Measurements from ENCODE around the gene CSF1. TPM values are rescaled to one million over a fixed set of nuclear protein-coding genes. Genes with fewer than 3 reads are reported as not detected.

CSF1 gene
- total and polyA plus RNA-seq, 2 of the 13 experiments (the other 11 are each of a cell fraction or from before 2014, with no cell fraction given), result 4.6 to 13.3 TPM

DNA sequence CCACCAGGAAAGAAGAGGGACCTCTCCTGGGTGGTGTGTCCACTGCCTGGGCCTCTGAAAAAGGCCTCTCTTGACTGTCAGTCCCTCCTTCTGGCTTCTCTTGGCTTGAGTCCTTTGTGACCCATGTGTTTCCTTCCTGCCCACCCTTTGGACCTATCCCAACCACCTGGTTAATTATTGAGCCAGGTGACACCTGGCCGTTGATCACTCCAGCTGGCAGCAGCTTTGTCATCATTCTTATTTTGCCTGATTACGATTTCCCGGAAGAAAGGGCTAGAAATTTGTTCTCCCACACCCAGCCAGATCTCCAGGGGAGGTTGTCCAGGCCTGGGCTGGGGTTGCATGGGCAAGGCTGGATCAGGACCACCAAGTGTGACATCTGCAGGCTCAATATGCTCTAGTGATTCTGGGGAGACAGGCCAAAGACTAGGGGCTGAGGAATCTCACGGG lies 24.8 kb downstream of the CSF1 start (continued):
- TF ChIP-seq, protein P1, sequence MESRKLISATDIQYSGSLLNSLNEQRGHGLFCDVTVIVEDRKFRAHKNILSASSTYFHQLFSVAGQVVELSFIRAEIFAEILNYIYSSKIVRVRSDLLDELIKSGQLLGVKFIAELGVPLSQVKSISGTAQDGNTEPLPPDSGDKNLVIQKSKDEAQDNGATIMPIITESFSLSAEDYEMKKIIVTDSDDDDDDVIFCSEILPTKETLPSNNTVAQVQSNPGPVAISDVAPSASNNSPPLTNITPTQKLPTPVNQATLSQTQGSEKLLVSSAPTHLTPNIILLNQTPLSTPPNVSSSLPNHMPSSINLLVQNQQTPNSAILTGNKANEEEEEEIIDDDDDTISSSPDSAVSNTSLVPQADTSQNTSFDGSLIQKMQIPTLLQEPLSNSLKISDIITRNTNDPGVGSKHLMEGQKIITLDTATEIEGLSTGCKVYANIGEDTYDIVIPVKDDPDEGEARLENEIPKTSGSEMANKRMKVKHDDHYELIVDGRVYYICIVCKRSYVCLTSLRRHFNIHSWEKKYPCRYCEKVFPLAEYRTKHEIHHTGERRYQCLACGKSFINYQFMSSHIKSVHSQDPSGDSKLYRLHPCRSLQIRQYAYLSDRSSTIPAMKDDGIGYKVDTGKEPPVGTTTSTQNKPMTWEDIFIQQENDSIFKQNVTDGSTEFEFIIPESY (CRISPR knock-in tag; IDR thresholded peaks at IDR 0.05), result no peak
- TF ChIP-seq, protein P2, sequence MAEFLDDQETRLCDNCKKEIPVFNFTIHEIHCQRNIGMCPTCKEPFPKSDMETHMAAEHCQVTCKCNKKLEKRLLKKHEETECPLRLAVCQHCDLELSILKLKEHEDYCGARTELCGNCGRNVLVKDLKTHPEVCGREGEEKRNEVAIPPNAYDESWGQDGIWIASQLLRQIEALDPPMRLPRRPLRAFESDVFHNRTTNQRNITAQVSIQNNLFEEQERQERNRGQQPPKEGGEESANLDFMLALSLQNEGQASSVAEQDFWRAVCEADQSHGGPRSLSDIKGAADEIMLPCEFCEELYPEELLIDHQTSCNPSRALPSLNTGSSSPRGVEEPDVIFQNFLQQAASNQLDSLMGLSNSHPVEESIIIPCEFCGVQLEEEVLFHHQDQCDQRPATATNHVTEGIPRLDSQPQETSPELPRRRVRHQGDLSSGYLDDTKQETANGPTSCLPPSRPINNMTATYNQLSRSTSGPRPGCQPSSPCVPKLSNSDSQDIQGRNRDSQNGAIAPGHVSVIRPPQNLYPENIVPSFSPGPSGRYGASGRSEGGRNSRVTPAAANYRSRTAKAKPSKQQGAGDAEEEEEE (CRISPR knock-in tag; IDR thresholded peaks at IDR 0.05; ENCODE audit: borderline replicate concordance), result no peak
- TF ChIP-seq, protein P3, sequence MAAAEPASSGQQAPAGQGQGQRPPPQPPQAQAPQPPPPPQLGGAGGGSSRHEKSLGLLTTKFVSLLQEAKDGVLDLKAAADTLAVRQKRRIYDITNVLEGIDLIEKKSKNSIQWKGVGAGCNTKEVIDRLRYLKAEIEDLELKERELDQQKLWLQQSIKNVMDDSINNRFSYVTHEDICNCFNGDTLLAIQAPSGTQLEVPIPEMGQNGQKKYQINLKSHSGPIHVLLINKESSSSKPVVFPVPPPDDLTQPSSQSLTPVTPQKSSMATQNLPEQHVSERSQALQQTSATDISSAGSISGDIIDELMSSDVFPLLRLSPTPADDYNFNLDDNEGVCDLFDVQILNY (CRISPR knock-in tag; conservative IDR thresholded peaks at IDR 0.05), result no peak
- no peak for TF ChIP-seq AGO1 (IDR thresholded peaks at IDR 0.05; ENCODE audit: low read depth, low read length, poor library complexity, severe bottlenecking)
- no peak for TF ChIP-seq SUZ12 (IDR thresholded peaks at IDR 0.05; ENCODE audit: low read depth, low read length)
- TF ChIP-seq, protein P4, sequence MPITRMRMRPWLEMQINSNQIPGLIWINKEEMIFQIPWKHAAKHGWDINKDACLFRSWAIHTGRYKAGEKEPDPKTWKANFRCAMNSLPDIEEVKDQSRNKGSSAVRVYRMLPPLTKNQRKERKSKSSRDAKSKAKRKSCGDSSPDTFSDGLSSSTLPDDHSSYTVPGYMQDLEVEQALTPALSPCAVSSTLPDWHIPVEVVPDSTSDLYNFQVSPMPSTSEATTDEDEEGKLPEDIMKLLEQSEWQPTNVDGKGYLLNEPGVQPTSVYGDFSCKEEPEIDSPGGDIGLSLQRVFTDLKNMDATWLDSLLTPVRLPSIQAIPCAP (CRISPR knock-in tag; IDR thresholded peaks at IDR 0.05; ENCODE audit: low read depth), result no peak
- no peak for TF ChIP-seq CBX2 (IDR thresholded peaks at IDR 0.05; ENCODE audit: low read depth, low read length)
- no peak for TF ChIP-seq CBX2 (CRISPR knock-in tag; IDR thresholded peaks at IDR 0.05; ENCODE audit: low read depth)
- TF ChIP-seq, protein P5, sequence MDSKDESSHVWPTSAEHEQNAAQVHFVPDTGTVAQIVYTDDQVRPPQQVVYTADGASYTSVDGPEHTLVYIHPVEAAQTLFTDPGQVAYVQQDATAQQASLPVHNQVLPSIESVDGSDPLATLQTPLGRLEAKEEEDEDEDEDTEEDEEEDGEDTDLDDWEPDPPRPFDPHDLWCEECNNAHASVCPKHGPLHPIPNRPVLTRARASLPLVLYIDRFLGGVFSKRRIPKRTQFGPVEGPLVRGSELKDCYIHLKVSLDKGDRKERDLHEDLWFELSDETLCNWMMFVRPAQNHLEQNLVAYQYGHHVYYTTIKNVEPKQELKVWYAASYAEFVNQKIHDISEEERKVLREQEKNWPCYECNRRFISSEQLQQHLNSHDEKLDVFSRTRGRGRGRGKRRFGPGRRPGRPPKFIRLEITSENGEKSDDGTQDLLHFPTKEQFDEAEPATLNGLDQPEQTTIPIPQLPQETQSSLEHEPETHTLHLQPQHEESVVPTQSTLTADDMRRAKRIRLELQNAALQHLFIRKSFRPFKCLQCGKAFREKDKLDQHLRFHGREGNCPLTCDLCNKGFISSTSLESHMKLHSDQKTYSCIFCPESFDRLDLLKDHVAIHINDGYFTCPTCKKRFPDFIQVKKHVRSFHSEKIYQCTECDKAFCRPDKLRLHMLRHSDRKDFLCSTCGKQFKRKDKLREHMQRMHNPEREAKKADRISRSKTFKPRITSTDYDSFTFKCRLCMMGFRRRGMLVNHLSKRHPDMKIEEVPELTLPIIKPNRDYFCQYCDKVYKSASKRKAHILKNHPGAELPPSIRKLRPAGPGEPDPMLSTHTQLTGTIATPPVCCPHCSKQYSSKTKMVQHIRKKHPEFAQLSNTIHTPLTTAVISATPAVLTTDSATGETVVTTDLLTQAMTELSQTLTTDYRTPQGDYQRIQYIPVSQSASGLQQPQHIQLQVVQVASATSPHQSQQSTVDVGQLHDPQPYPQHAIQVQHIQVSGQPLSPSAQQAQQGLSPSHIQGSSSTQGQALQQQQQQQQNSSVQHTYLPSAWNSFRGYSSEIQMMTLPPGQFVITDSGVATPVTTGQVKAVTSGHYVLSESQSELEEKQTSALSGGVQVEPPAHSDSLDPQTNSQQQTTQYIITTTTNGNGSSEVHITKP (CRISPR knock-in tag; IDR thresholded peaks at IDR 0.05; ENCODE audit: low read depth), result 0 out of 2 replicates have a peak, but pooled peaks have one; percentile 29
- TF ChIP-seq ZNF296 (CRISPR knock-in tag; conservative IDR thresholded peaks at IDR 0.05), result no peak
- TF ChIP-seq CHCHD3 (CRISPR knock-in tag; IDR thresholded peaks at IDR 0.05), result no peak
- no peak for TF ChIP-seq KLF12 (CRISPR knock-in tag; IDR thresholded peaks at IDR 0.05; ENCODE audit: borderline replicate concordance)
- TF ChIP-seq KLF13 (CRISPR knock-in tag; IDR thresholded peaks at IDR 0.05), result no peak
- peak; percentile 40; the same call in 1 of the 2 replicates for TF ChIP-seq IRF2 (CRISPR knock-in tag; IDR thresholded peaks at IDR 0.05)
- TF ChIP-seq HNRNPH1 (optimal IDR thresholded peaks at IDR 0.05; ENCODE audit: low read depth, low read length), result no peak
- TF ChIP-seq ZNF678 (CRISPR knock-in tag; IDR thresholded peaks at IDR 0.05), result no peak
- TF ChIP-seq, protein P6, sequence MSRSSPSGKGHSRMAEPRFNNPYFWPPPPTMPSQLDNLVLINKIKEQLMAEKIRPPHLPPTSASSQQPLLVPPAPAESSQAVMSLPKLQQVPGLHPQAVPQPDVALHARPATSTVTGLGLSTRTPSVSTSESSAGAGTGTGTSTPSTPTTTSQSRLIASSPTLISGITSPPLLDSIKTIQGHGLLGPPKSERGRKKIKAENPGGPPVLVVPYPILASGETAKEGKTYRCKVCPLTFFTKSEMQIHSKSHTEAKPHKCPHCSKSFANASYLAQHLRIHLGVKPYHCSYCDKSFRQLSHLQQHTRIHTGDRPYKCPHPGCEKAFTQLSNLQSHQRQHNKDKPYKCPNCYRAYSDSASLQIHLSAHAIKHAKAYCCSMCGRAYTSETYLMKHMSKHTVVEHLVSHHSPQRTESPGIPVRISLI (CRISPR knock-in tag; IDR thresholded peaks at IDR 0.05; ENCODE audit: borderline replicate concordance), result no peak
- TF ChIP-seq NFIC (IDR thresholded peaks at IDR 0.05; ENCODE audit: low read length), result peak; percentile 51; the same call in 1 of the 2 replicates
- TF ChIP-seq ZNF790 (CRISPR knock-in tag; IDR thresholded peaks at IDR 0.05; ENCODE audit: borderline replicate concordance), result no peak
- no peak for TF ChIP-seq ZNF333 (CRISPR knock-in tag; IDR thresholded peaks at IDR 0.05; ENCODE audit: borderline replicate concordance)

Measured in HepG2 (cell line).